ENCODE measurements around the gene SYCP2.
A peak's percentile ranks its signal among the peaks of the same experiment; 100 is the strongest.

The SYCP2 gene

GRCh38 chr20:59820204-59821041 lies 113.0 kb downstream of the SYCP2 start:
- peak; percentile 77 for DNase-seq

- no peak for DNase-seq
These were observed 113.8 kb downstream of the SYCP2 start for GRCh38 chr20:59819496-59820203.

- no peak for DNase-seq
These were observed 114.5 kb downstream of the SYCP2 start for GRCh38 chr20:59818911-59819310.

- no peak for DNase-seq
These were observed 115.4 kb downstream of the SYCP2 start for GRCh38 chr20:59817846-59818615.

GRCh38 chr20:59817406-59817805 lies 116.0 kb downstream of the SYCP2 start:
- DNase-seq = no peak

GRCh38 chr20:59816146-59816738 lies 117.2 kb downstream of the SYCP2 start:
- no peak for DNase-seq

- no peak for DNase-seq
These were observed 118.5 kb downstream of the SYCP2 start for GRCh38 chr20:59814840-59815340.

GRCh38 chr20:59813948-59814839 lies 119.2 kb downstream of the SYCP2 start:
- DNase-seq = no peak
